H1 (cell line): Measurements from ENCODE around the gene SMIM34. TPM values are rescaled to one million over a fixed set of nuclear protein-coding genes. Genes with fewer than 3 reads are reported as not detected.

Experiments used
- CTCF ChIP-seq, 3 experiments: IDR thresholded peaks; 1 replicate in 2 of 3; 2 replicates in 1 of 3; pipeline versions ENCODE4 v1.5.1 to v1.6.1; 2011; ENCODE audit warnings: low read length in 3 of 3, mild to moderate bottlenecking in 3 of 3, inconsistent platforms in 2 of 3, low read depth in 1 of 3, moderate library complexity in 1 of 3; ENCODE audit not compliant: insufficient read depth in 1 of 3; ENCODE audit errors: control extremely low read depth in 1 of 3
- PHF8 ChIP-seq: fragments of 200-600 bp; sonication (generic); conservative IDR thresholded peaks from 2 replicates; pipeline ENCODE4 v1.7.1; 2012; ENCODE audit warnings: low read depth, mild to moderate bottlenecking, inconsistent platforms, low read length, moderate library complexity
- polyA plus RNA-seq, 7 experiments: library from polyadenylated mRNA; depleted of rRNA in 3 of 7; stranded (reverse) in 5 of 7; unstranded in 2 of 7; fragments of >200 nt in 5 of 7; fragments of 200-250 nt in 2 of 7; gene quantifications; 1 replicate in 5 of 7; 2 replicates in 1 of 7; 4 replicates in 1 of 7; pipeline versions ENCODE4 v1.2.1 to v1.2.3, GENCODE V29; 2011 to 2013; ENCODE audit warnings: missing spikeins in 2 of 7, mixed read lengths in 2 of 7
- total RNA-seq: library from RNA; stranded (reverse); fragmentation: NEBNext Ultra II Directional; extraction: Animal tissue kit (Norgen Biotek cat#: 25700); gene quantifications from 2 replicates; pipeline ENCODE4 v1.2.1, GENCODE V29; 2021

Gene SMIM34
- total and polyA plus RNA-seq, 2 of the 8 experiments (the other 6 are each of a cell fraction or from before 2014, with no cell fraction given): not detected

GRCh38 chr21:34372321-34372720 is 51.4 kb downstream of the SMIM34 start (continued):
- TF ChIP-seq CTCF (IDR thresholded peaks at IDR 0.05; ENCODE audit: control extremely low read depth in 1 of 3, insufficient read depth in 1 of 3, low read depth in 1 of 3, low read length in 3 of 3): no peak
- TF ChIP-seq PHF8: no peak
